Measurements from ENCODE around the gene KCNMA1. TPM values are rescaled to one million over a fixed set of nuclear protein-coding genes. Genes with fewer than 3 reads are reported as not detected.

Gene KCNMA1
- total and polyA plus RNA-seq, 2 donors from 2014 or later = 4.2 to 8.9 TPM

DNA sequence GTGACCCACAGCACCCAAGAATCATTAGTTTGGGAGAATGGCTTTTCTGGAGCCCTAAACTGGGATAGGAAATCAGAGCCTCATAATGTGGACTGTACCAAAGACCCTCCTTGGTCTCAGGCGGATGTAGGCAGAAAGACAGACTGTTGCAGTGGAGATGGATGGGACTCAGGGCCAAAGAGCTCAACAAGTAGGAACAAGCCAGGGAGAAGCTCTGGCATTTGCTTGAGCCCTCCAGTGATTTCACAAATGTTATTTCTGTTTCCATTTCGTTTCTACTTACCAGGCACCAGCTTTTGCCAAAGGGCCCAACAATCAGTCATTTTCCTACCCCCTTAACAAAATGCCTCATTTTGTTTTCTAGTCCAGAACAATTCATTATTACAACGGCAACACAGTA is 762.7 kb downstream of the KCNMA1 start:
- DNase-seq = no peak
- no peak overlapping the region for H3K9ac ChIP-seq (ENCODE audit: low read length in 3 of 3)
- H3K9me3 ChIP-seq (ENCODE audit: control insufficient read depth in 2 of 3, insufficient read depth in 1 of 3, low read length in 3 of 3) = no peaks in the 10 kb centered on the region
- H3K27me3 ChIP-seq (ENCODE audit: control insufficient read depth, insufficient read depth, low read length) = no peaks in the 10 kb centered on the region
- intact Hi-C loops (cut with DNase I) = no loop called here
- TF ChIP-seq, protein P1, sequence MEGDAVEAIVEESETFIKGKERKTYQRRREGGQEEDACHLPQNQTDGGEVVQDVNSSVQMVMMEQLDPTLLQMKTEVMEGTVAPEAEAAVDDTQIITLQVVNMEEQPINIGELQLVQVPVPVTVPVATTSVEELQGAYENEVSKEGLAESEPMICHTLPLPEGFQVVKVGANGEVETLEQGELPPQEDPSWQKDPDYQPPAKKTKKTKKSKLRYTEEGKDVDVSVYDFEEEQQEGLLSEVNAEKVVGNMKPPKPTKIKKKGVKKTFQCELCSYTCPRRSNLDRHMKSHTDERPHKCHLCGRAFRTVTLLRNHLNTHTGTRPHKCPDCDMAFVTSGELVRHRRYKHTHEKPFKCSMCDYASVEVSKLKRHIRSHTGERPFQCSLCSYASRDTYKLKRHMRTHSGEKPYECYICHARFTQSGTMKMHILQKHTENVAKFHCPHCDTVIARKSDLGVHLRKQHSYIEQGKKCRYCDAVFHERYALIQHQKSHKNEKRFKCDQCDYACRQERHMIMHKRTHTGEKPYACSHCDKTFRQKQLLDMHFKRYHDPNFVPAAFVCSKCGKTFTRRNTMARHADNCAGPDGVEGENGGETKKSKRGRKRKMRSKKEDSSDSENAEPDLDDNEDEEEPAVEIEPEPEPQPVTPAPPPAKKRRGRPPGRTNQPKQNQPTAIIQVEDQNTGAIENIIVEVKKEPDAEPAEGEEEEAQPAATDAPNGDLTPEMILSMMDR (IDR thresholded peaks at IDR 0.05; ENCODE audit: borderline replicate concordance, extremely low read depth, insufficient read depth) = no peak
- H3K4me3 ChIP-seq (ENCODE audit: low read length in 3 of 3) = no peak overlapping the region
- no peak for FAIRE-seq
- no peaks in the 10 kb centered on the region for H3K4me1 ChIP-seq (ENCODE audit: control insufficient read depth in 2 of 3, insufficient read depth in 2 of 3, low read depth in 1 of 3, low read length in 3 of 3)
- H3K36me3 ChIP-seq (ENCODE audit: control insufficient read depth in 2 of 3, insufficient read depth in 3 of 3, low read length in 3 of 3) = no peaks in the 10 kb centered on the region
- no peak overlapping the region for H3K27ac ChIP-seq (ENCODE audit: low read depth in 2 of 2, low read length in 2 of 2)

DNA sequence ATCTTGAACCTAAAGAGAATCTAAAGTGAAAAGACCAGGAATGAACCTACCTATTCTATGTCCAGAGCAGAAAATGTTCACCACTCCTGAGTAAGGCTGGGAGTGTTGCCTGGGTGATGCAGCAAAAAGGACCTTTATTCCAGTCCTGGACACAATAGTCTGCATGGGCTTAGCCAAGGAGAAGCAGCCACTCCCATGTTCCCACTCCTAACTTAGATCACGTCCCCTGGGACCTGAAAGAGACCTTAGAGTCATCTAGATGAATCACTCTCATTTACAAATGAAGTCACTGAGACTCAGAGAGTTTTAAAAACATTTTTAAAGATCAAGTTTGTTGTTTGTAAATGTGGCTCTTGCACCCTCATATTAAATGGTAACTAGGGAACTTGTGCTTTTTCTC is 763.4 kb downstream of the KCNMA1 start:
- Histone ChIP-seq H3K9ac (ENCODE audit: low read length in 3 of 3) (no peak overlapping the region), H3K9me3 (ENCODE audit: control insufficient read depth in 2 of 3, insufficient read depth in 1 of 3, low read length in 3 of 3) (no peaks in the 10 kb centered on the region), H3K36me3 (ENCODE audit: control insufficient read depth in 2 of 3, insufficient read depth in 3 of 3, low read length in 3 of 3) (no peaks in the 10 kb centered on the region), H3K4me1 (ENCODE audit: control insufficient read depth in 2 of 3, insufficient read depth in 2 of 3, low read depth in 1 of 3, low read length in 3 of 3) (no peaks in the 10 kb centered on the region), H3K27ac (ENCODE audit: low read depth in 2 of 2, low read length in 2 of 2) (no peak overlapping the region), H3K4me3 (ENCODE audit: low read length in 3 of 3) (no peak overlapping the region), H3K27me3 (ENCODE audit: control insufficient read depth, insufficient read depth, low read length) (no peaks in the 10 kb centered on the region)
- DNase-seq (no peak), FAIRE-seq (no peak)
- TF ChIP-seq, protein P1 (IDR thresholded peaks at IDR 0.05; ENCODE audit: borderline replicate concordance, extremely low read depth, insufficient read depth) = no peak
- intact Hi-C loops (cut with DNase I) = no loop called here

DNA sequence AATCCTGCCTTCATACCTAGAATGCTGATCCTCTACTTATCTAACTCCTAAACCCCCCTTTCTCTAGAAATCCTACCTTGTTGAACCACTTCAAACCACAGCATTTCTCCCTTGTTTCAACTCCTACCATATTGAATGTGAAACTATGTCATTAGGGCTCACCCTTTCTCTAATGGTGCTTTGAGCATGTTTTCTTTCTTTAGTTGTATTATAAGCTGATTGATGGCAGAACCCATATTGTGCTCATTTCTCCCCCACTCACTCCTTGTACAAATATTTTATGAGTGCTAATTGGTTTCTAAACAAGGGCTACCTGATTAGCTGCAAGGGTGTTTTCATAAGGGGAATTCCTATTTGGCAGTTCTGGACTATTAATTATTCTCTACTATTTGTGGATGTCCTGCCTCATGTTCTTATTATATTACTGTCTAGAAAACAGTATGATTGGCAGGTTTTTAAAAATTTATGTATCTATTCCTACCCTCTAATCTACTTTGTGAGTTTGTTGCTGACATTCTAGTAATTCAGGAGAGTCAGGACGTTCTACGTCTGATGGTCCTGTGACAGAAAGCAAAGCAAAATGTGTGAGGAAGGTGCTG is 765.8 kb downstream of the KCNMA1 start:
- no peak overlapping the region for H3K4me3 ChIP-seq (ENCODE audit: low read length in 3 of 3)
- DNase-seq (no peak), FAIRE-seq (no peak)
- TF ChIP-seq, protein P1 (IDR thresholded peaks at IDR 0.05; ENCODE audit: borderline replicate concordance, extremely low read depth, insufficient read depth) = no peak
- H3K9me3 ChIP-seq (ENCODE audit: control insufficient read depth in 2 of 3, insufficient read depth in 1 of 3, low read length in 3 of 3) = no peaks in the 10 kb centered on the region
- intact Hi-C loops (cut with DNase I) = no loop called here
- no peak overlapping the region for H3K27ac ChIP-seq (ENCODE audit: low read depth in 2 of 2, low read length in 2 of 2)
- H3K36me3 ChIP-seq (ENCODE audit: control insufficient read depth in 2 of 3, insufficient read depth in 3 of 3, low read length in 3 of 3) = no peaks in the 10 kb centered on the region
- H3K4me1 ChIP-seq (ENCODE audit: control insufficient read depth in 2 of 3, insufficient read depth in 2 of 3, low read depth in 1 of 3, low read length in 3 of 3) = no peaks in the 10 kb centered on the region
- H3K27me3 ChIP-seq (ENCODE audit: control insufficient read depth, insufficient read depth, low read length) = no peaks in the 10 kb centered on the region
- H3K9ac ChIP-seq (ENCODE audit: low read length in 3 of 3) = no peak overlapping the region

DNA sequence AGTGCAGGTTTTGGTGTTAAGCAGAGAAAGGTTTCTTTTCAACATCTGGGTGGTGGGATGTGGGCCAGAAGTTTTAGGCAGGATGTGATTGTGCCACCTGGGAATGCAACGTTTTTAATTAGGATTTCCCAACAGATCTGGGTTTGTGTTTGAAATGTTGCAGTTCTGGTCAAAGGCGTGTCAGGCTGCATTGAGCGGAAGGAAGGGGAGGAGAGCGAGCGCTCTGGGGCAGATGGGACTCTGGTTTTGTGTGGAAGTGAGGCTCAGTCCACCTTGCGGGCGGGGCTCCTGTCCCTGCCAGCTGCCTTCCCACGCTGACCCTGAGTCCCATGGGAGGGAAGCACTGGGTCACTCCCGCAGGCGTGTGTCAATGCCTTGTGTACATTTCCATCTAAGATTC is 767.7 kb downstream of the KCNMA1 start:
- Histone ChIP-seq H3K4me3 (ENCODE audit: low read length in 3 of 3) (no peak overlapping the region), H3K36me3 (ENCODE audit: control insufficient read depth in 2 of 3, insufficient read depth in 3 of 3, low read length in 3 of 3) (no peaks in the 10 kb centered on the region), H3K27ac (ENCODE audit: low read depth in 2 of 2, low read length in 2 of 2) (no peak overlapping the region), H3K9me3 (ENCODE audit: control insufficient read depth in 2 of 3, insufficient read depth in 1 of 3, low read length in 3 of 3) (no peaks in the 10 kb centered on the region), H3K9ac (ENCODE audit: low read length in 3 of 3) (no peak overlapping the region), H3K4me1 (ENCODE audit: control insufficient read depth in 2 of 3, insufficient read depth in 2 of 3, low read depth in 1 of 3, low read length in 3 of 3) (no peaks in the 10 kb centered on the region), H3K27me3 (ENCODE audit: control insufficient read depth, insufficient read depth, low read length) (no peaks in the 10 kb centered on the region)
- TF ChIP-seq, protein P1 (IDR thresholded peaks at IDR 0.05; ENCODE audit: borderline replicate concordance, extremely low read depth, insufficient read depth) = no peak
- intact Hi-C loops (cut with DNase I) = no loop called here
- no peak for FAIRE-seq
- DNase-seq = no peak

Measured in kidney (tissue), 14 donors.